Measurements from ENCODE around the gene WAS.

WAS gene

DNA sequence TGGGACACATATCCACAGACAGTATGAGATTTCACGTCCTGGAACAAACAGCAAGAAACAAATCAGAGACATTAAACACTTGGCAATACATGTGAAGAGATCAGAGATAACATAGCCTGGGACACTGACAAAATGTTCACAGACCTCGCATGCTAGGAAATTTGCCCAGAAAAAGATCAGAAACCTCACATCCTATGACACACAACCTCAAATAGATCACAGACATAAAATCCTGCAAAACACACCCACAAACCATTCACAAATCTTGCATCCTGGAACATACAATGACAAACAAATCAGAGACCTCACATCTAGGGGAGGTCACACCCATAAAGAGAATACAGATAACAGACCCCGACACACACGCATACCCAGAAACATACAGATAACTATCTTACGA, 31.0 kb downstream of the WAS start:
- DNase-seq, result no peak

DNA sequence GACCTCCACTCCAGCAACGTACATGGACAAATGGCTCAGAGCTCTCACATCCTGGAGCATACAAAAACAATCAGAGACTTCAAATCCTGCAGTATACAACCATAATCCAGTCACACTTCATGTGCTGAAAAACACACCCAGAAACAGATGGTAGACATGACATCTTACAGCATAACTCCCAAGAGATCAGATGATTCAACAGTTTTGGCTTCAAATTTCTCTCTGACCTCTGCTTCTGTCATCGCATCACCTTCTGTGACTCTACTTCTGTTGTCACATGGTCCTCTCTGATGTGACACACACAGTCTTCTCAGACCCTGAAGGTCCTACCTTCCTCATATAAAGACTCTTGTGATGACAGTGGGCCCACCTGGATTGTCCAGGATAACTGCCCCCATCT, 31.5 kb downstream of the WAS start:
- no peak for DNase-seq

DNA sequence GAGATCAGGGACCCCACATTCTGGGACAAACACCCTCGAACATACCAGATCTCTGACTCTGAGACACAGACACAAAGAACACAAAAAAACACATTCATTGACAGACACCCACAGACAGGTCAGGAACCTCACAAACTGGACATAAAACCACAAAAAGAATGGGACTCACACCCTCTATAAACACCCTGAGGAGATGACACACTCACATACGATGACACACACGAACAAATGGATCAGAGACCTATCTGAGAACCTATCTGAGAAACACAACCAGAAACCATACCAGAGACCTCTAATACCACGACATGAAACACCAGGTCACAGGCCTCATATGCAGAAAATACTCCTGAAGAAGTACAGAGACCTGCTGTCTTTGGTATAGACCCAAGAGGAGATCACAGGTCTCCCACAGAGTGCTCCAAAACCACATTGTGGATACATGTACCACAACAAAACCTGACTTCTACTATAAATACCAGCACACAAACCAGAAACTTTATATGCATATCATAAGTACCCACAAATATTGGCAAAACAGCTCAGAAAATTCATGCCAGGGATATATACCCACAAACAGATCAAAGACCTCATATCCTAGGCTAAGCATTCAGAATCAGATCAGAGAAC, 32.4 kb downstream of the WAS start:
- no peak for DNase-seq

DNA sequence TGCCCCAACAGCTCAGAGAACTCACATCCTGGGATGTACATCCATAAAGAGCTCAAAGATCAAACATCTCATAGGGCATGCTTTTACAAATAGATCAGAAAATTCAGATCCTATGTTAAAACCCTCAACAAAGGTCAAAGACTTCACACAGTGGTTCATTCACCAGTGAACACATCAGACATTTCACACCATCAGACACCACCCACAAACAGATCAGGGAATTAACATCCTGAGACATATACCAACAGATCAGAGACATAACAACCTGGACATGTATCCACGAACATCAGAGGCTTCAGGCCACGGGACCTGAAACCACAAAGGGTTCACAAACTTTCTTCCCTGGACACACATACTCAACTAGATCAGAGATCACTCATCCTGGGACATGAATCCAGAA, 36.4 kb downstream of the WAS start:
- DNase-seq, result no peak

DNA sequence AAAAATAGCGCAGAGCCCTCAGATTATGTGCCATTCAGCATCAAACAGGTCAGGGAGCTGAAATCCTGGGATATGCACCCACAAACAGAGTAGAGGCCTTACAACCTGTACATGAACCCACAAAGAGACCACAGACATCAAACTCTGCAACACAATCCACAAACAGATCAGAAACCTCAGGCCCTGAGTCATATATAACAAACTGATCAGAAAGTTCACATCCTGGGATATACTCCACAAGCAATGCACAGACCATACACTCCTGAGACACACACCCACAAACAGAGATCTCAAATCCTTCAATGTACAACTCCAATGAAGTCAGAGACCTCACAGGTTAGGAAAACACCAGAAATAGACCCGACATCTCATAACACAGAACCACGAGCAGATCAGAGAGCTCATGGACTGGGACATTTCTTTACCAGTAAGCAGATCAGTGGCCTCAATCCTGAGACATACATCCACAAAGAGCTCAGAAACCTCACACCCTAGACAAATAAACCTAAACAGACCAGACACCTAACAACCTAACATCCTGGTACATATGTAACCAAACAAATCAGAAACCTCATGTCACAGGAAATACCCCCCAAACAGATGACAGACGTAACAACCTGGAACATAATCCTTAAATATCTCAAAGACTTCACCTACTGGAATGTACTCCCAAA, 37.1 kb downstream of the WAS start:
- no peak for DNase-seq

DNA sequence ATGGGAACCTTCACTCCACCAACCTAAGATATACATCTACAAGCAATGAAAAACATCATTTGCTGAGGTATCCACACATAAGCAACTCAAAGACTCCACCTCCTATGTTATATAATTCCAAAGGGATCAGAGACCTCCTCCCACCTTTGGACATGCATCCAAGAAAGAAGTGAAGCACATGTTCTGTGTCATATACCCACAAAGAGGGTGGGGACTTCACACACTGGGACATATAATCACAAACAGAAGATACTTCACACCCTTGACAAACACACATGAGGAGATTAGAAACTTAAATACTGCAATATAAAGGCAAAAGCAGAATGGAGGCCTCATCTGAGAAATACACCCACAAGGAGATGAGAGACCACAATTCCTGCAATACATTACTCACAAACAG, 38.3 kb downstream of the WAS start:
- DNase-seq, result no peak

DNA sequence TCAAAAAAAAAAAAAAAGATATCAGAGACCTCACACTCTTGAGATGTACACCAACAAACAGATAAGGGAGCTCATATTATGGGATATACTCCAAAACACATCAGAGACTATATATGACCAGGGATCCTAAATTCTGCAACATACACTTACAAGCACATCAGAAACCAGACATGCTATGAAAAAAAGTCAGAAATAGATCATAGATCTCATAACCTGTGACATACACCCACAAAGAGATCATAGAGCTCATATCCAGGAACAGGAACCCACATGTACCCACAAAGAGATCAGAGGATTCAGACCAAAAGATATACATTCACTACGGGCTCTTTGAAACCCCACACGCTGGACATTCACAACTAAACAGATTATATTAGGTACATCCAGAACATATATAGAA, 43.0 kb downstream of the WAS start:
- no peak for DNase-seq

DNA sequence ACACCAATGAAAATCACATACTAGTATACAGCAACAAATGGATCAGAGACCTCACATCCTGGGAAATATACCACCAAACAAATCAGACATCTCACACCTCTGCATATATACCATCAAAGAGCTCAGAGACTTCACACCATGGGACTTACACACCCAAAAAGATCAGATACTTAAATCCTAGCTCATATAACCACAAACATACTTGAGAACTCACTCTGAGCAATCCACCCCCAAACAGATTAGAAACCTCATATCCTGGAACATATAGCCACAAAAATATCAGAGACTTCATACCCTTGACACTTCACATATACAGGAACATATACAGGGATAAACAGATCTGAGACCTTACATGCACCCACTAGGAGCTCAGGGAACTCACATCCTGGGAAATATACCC, 45.1 kb downstream of the WAS start:
- DNase-seq, result no peak

DNA sequence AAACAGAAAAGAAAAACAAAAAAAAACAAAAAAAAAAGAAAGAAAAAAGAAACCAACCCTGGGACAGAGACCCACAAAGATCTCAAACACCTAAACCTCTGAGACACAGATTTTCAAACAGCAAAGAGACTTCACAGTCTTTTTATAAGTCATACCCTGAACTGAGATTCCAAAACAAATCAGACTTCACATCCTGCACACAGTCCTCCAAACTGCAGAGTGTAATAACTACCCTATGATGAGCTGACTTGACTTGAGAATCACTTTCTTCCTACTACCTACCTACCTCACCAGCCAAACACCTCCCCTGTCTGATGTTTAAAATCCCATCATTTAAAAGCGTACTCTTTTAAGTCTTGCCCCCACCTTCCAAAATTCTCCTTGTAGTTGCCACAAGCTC, 52.7 kb downstream of the WAS start:
- no peak for DNase-seq

DNA sequence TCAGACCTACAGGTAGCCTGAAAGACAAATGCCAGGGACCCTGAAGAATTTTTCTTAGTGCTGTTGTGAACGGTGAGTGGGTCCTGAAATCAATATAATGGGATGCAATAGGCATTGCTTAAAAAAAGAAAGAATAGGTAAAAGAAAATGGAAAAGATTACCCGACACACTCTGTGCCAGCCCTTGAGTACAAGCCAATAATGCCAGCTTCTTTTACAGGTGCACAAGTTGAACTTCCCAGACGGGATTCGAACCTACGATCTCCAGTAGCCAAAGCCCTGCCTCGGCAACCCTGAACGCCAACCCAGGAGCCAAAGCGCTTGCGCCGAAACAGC, 53.2 kb downstream of the WAS start:
- no peak for DNase-seq

DNA sequence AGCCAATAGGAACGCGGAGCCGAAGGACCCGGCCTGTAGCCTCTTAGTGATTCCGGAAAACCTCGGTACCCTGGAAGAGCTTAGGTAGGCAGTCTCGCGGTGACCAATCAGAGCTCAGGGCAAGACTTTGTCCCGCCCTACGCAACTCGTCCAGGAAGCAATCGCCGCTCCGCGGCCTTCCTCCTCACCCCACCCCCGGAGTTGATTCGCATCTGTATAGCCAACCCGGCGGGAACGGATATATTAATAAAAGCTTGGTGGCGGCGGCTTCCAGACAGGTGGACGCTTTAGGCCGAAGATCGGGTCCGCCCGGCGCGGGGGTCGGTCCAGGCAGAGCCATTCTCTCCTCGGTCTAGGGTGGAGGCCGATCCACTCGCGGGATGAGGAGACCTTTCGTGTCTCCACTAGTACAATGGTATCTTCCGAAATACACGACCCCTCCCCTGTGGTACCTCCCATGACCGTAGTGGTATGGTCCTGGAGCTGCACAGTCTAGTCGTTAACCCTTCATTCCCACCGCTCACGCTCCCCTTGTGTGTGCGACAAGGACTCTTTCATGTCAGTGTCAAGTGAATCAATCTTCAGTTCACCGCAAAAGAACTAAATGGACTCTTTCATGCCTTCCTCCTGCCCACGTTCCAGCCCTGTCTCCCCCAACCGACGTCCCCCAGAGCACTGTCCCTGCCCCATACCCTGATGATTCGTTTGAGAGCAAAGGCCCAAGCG, 53.8 kb downstream of the WAS start:
- peak; percentile 94 for DNase-seq

DNA sequence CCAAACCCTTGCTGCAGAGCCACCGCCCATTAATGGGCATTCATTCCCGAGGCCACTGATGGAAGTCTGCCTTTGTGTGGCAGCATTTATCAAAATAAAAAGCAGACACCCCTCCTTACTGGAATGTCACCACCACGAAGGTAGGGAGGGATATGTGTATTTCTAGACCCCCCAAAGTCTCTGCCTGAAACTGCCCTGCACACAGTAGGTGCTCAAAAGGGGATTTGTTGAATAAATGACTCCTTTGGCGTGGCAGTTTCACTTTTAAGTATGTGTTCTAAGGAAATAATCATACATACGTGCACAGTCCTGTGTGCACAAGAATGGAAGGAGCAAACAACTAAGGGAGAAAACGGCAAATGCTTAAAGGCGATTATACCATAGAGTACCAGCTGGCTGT, 54.3 kb downstream of the WAS start:
- no peak for DNase-seq
